HepG2 (cell line): ENCODE measurements around the gene CYSLTR1. TPM values are rescaled to one million over a fixed set of nuclear protein-coding genes. Genes with fewer than 3 reads are reported as not detected.

ENCODE experiments used
- ATAC-seq: fragments of 200-7000 bp; cut with Tn5 transposase; 3 replicates; pipeline ENCODE4 v1.9.1; 2020; ENCODE audit warnings: mild to moderate bottlenecking, moderate library complexity
- BruUV-seq: library from RNA; stranded (reverse); fragments of 400-500 nt; replicated peaks from 2 replicates; lab custom pipeline; 2021; lab: Mats Ljungman, UMichigan
- CTCF ChIA-PET: fragments of 300-600 bp; formaldehyde crosslinking; extraction: SDS; loops from one replicate; lab custom pipeline; 2021; ENCODE audit warnings: low total read pairs, inconsistent platforms, low intra/inter-chr PET ratio; lab: Yijun Ruan, JAX
- POLR2A ChIA-PET: fragments of 350-600 bp; sonication (Branson Sonifier 250); formaldehyde crosslinking; loops from one replicate; lab custom pipeline; 2020; ENCODE audit warnings: antibody characterized with exemption, inconsistent platforms; lab: Yijun Ruan, JAX
- DNase-seq: peaks from one replicate; pipeline ENCODE4 v3.0.0-alpha.2; 2015; ENCODE audit warnings: low spot score
- FAIRE-seq: peaks from 3 replicates; lab custom pipeline; 2011; peaks lifted over from hg19 to GRCh38; lab: Jason Lieb, UNC
- H2AFZ ChIP-seq: one replicate; pipeline ENCODE4 v1.6.1; 2011; ENCODE audit warnings: low read length, inconsistent platforms
- H3K27ac ChIP-seq: fragments of 300-600 bp; 3 replicates; pipeline ENCODE4 v1.8.0; 2011; ENCODE audit warnings: mixed run types, mild to moderate bottlenecking, mixed read lengths, low read length, inconsistent platforms; ENCODE audit not compliant: insufficient read depth; ENCODE audit errors: extremely low read length
- H3K27me3 ChIP-seq, 2 experiments: fragments of 200-600 bp in 1 of 2; 2 replicates in 1 of 2; 3 replicates in 1 of 2; pipeline versions ENCODE4 v1.6.0 to v1.8.0; 2011; ENCODE audit warnings: low read length in 2 of 2, mild to moderate bottlenecking in 2 of 2, moderate library complexity in 2 of 2, inconsistent platforms in 1 of 2; ENCODE audit not compliant: insufficient read depth in 2 of 2, control insufficient read depth in 1 of 2
- H3K36me3 ChIP-seq, 2 experiments: fragments of 200-600 bp in 1 of 2; replicated peaks in 1 of 2; 2 replicates in 1 of 2; 3 replicates in 1 of 2; pipeline versions ENCODE4 v1.5.1 to v1.8.0; 2011; ENCODE audit warnings: low read length in 2 of 2, inconsistent platforms in 1 of 2; ENCODE audit not compliant: insufficient read depth in 2 of 2, control insufficient read depth in 1 of 2
- H3K4me1 ChIP-seq: 2 replicates; pipeline ENCODE4 v1.5.1; 2012; ENCODE audit warnings: low read length, inconsistent platforms; ENCODE audit not compliant: insufficient read depth
- H3K4me2 ChIP-seq: 2 replicates; pipeline ENCODE4 v1.6.0; 2011; ENCODE audit warnings: low read depth, low read length, inconsistent platforms
- H3K4me3 ChIP-seq, 3 experiments: fragments of 200-600 bp in 1 of 3; sonication (generic), shearing (Covaris generic) in 1 of 3; replicated peaks in 1 of 3; 2 replicates each; pipeline ENCODE4 v1.5.1; 2011 to 2016; ENCODE audit warnings: low read length in 3 of 3, inconsistent platforms in 2 of 3, low read depth in 2 of 3, mild to moderate bottlenecking in 2 of 3, control low read depth in 1 of 3, mixed read lengths in 1 of 3; ENCODE audit not compliant: insufficient read depth in 1 of 3
- H3K79me2 ChIP-seq: one replicate; pipeline ENCODE4 v1.6.1; 2011; ENCODE audit warnings: low read length, inconsistent platforms; ENCODE audit not compliant: insufficient read depth
- H3K9ac ChIP-seq: 2 replicates; pipeline ENCODE4 v1.6.0; 2011; ENCODE audit warnings: mild to moderate bottlenecking, low read depth, low read length, inconsistent platforms; ENCODE audit not compliant: insufficient read depth
- H3K9me3 ChIP-seq: 2 replicates; pipeline ENCODE4 v1.5.1; 2012; ENCODE audit warnings: mild to moderate bottlenecking, low read length
- H4K20me1 ChIP-seq: 2 replicates; pipeline ENCODE4 v1.6.0; 2011; ENCODE audit warnings: inconsistent platforms, mild to moderate bottlenecking, low read length, moderate library complexity; ENCODE audit not compliant: insufficient read depth
- BORCS8-MEF2B ChIP-seq: sonication (generic); formaldehyde crosslinking; IDR thresholded peaks from 2 replicates; pipeline ENCODE4 v1.8.0; 2022; ENCODE audit warnings: mild to moderate bottlenecking, missing genetic modification reagents
- GLI4 ChIP-seq: sonication (generic); formaldehyde crosslinking; IDR thresholded peaks from 2 replicates; pipeline ENCODE4 v1.5.1; 2020; ENCODE audit warnings: missing genetic modification reagents, mild to moderate bottlenecking, moderate library complexity, borderline replicate concordance
- POLR2G ChIP-seq: fragments of 200-400 bp; formaldehyde crosslinking; IDR thresholded peaks from 2 replicates; pipeline ENCODE4 v1.6.1; 2018; ENCODE audit warnings: mild to moderate bottlenecking, low read depth, low read length, moderate library complexity
- SALL2 ChIP-seq: sonication (generic); formaldehyde crosslinking; IDR thresholded peaks from 2 replicates; pipeline ENCODE4 v1.8.1; 2023; ENCODE audit warnings: mild to moderate bottlenecking, missing genetic modification reagents, inconsistent platforms
- SP140L ChIP-seq: sonication (generic); formaldehyde crosslinking; IDR thresholded peaks from 2 replicates; pipeline ENCODE4 v1.4.0; 2020; ENCODE audit warnings: missing genetic modification reagents, borderline replicate concordance
- STAT5B ChIP-seq: sonication (generic); formaldehyde crosslinking; IDR thresholded peaks from 2 replicates; pipeline ENCODE4 v1.4.0; 2020; ENCODE audit warnings: missing genetic modification reagents
- TRIM24 ChIP-seq: sonication (generic); formaldehyde crosslinking; IDR thresholded peaks from 2 replicates; pipeline ENCODE4 v1.8.0; 2022; ENCODE audit warnings: mild to moderate bottlenecking, missing genetic modification reagents
- XBP1 ChIP-seq: sonication (generic); formaldehyde crosslinking; IDR thresholded peaks from 2 replicates; pipeline ENCODE4 v1.5.0; 2020; ENCODE audit warnings: missing genetic modification reagents
- ZC3H4 ChIP-seq: sonication (generic); formaldehyde crosslinking; IDR thresholded peaks from 2 replicates; pipeline ENCODE4 v1.4.0; 2020; ENCODE audit warnings: missing genetic modification reagents, borderline replicate concordance
- ZNF292 ChIP-seq: sonication (generic); formaldehyde crosslinking; IDR thresholded peaks from 2 replicates; pipeline ENCODE4 v1.8.1; 2022; ENCODE audit warnings: mild to moderate bottlenecking, low read depth, missing genetic modification reagents, borderline replicate concordance
- ZNF557 ChIP-seq: sonication (generic); formaldehyde crosslinking; IDR thresholded peaks from 2 replicates; pipeline ENCODE4 v1.4.0; 2020; ENCODE audit warnings: missing genetic modification reagents
- ZNF644 ChIP-seq: IDR thresholded peaks from 2 replicates; pipeline ENCODE4 v1.6.1; 2016; ENCODE audit warnings: low read depth
- WGBS: methylation state at CpG from one replicate; pipeline ENCODE4 v1.1.6; 2017; ENCODE audit warnings: low lambda C conversion rate; 5-methylcytosine and 5-hydroxymethylcytosine counted together
- in situ Hi-C: cut with HindIII; loops from 2 replicates; pipeline ENCODE4 v1.10.0; 2017; ENCODE audit warnings: low pct_unique_long_range_greater_than_20kb; ENCODE audit not compliant: extremely low pct_ligation_motif_present
- intact Hi-C: fragments of 100-400 bp; cut with micrococcal nuclease; formaldehyde crosslinking; loops from one replicate; pipeline ENCODE4 v1.10.0; 2022; ENCODE audit not compliant: unreplicated experiment
- polyA plus RNA-seq, 8 experiments: library from polyadenylated mRNA; depleted of rRNA in 3 of 8; stranded (reverse) in 7 of 8; unstranded in 1 of 8; fragments of >200 nt; fragmentation: Illumina TruSeq in 4 of 8; extraction: Trizol in 4 of 8; gene quantifications; 2 replicates each; pipeline versions ENCODE4 v1.2.1 to v1.2.3, GENCODE V29; 2011 to 2016; ENCODE audit warnings: low read depth in 4 of 8, missing spikeins in 1 of 8, mixed read lengths in 1 of 8; ENCODE audit not compliant: insufficient read depth in 1 of 8
- total RNA-seq, 5 experiments: library from RNA; depleted of rRNA; stranded (reverse); fragments of >200 nt; fragmentation: Illumina TruSeq; extraction: Trizol; gene quantifications; 2 replicates each; pipeline ENCODE4 v1.2.3, GENCODE V29; 2016; ENCODE audit warnings: low read depth in 1 of 5
- TF ChIP-seq, protein P1 (sequence below): sonication (generic); formaldehyde crosslinking; IDR thresholded peaks from 2 replicates; pipeline ENCODE4 v1.4.0; 2020; ENCODE audit warnings: missing genetic modification reagents

CYSLTR1 gene
- total and polyA plus RNA-seq, 2 of the 13 experiments (the other 11 are each of a cell fraction or from before 2014, with no cell fraction given) = not detected

DNA sequence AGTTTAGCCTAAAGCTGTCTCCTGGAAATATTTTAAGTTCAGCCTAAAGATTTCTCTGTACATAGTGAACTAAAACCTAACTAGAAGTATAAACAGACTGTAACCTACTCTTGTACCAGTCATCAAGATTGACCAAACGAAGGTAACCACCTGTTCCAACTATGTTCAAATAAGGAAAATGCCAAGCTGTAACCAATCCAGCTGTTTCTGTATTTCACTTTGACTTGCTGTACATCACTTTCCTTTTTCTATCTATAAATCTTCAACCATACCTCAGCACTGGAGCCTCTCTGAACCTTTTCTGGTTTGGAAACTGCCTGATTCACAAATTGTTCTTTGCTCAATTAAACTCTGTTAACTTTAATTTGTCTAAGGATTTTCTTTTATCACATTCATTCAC, 3.1 kb upstream of the CYSLTR1 start:
- no peak overlapping the region for H3K9ac ChIP-seq
- H3K4me2 ChIP-seq = no peak overlapping the region
- no peaks in the 10 kb centered on the region for H3K79me2 ChIP-seq
- H4K20me1 ChIP-seq = no peaks in the 10 kb centered on the region
- DNase-seq = no peak
- in situ Hi-C loops (no loop called here), intact Hi-C loops (no loop called here)
- no peak for TF ChIP-seq SALL2
- no peak for TF ChIP-seq TRIM24 (CRISPR knock-in tag)
- TF ChIP-seq GLI4 (CRISPR knock-in tag) = no peak
- TF ChIP-seq, protein P1, sequence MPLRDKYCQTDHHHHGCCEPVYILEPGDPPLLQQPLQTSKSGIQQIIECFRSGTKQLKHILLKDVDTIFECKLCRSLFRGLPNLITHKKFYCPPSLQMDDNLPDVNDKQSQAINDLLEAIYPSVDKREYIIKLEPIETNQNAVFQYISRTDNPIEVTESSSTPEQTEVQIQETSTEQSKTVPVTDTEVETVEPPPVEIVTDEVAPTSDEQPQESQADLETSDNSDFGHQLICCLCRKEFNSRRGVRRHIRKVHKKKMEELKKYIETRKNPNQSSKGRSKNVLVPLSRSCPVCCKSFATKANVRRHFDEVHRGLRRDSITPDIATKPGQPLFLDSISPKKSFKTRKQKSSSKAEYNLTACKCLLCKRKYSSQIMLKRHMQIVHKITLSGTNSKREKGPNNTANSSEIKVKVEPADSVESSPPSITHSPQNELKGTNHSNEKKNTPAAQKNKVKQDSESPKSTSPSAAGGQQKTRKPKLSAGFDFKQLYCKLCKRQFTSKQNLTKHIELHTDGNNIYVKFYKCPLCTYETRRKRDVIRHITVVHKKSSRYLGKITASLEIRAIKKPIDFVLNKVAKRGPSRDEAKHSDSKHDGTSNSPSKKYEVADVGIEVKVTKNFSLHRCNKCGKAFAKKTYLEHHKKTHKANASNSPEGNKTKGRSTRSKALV (CRISPR knock-in tag) = no peak
- TF ChIP-seq SP140L = no peak
- TF ChIP-seq POLR2G = no peak
- no peak for TF ChIP-seq STAT5B (CRISPR knock-in tag)
- TF ChIP-seq ZNF644 (CRISPR knock-in tag) = no peak
- TF ChIP-seq ZC3H4 (CRISPR knock-in tag) = no peak
- TF ChIP-seq BORCS8-MEF2B (CRISPR knock-in tag) = no peak
- TF ChIP-seq XBP1 (CRISPR knock-in tag) = no peak
- no peak for TF ChIP-seq ZNF292 (CRISPR knock-in tag)
- no peak for TF ChIP-seq ZNF557
- no peak overlapping the region for H2AFZ ChIP-seq
- H3K9me3 ChIP-seq = no peaks in the 10 kb centered on the region
- POLR2A ChIA-PET = no interaction called here
- H3K27ac ChIP-seq = no peak overlapping the region
- no peaks in the 10 kb centered on the region for H3K27me3 ChIP-seq
- CTCF ChIA-PET = no interaction called here
- no peak for ATAC-seq
- no peak overlapping the region for H3K4me3 ChIP-seq
- BruUV-seq = no TSS peak
- no peak for FAIRE-seq
- no peaks in the 10 kb centered on the region for H3K4me1 ChIP-seq
- no peaks in the 10 kb centered on the region for H3K36me3 ChIP-seq
- 0% methylated on average over 1 of the region's 1 CpG for WGBS
